SU-DHL-6 (cell line): ENCODE data around the gene PKN2.

Source experiments
- H2AFZ ChIP-seq: fragments of 200-600 bp; sonication (generic); 2 replicates; pipeline ENCODE4 v1.6.1; 2014; ENCODE audit warnings: low read depth, mild to moderate bottlenecking, moderate library complexity, mixed read lengths, antibody characterized with exemption, low read length; ENCODE audit not compliant: severe bottlenecking
- H3F3A ChIP-seq: fragments of 200-600 bp; shearing (Covaris generic); 2 replicates; pipeline ENCODE4 v1.6.0; 2016; ENCODE audit warnings: antibody characterized with exemption, mild to moderate bottlenecking; ENCODE audit not compliant: insufficient read depth
- H3K27ac ChIP-seq: fragments of 200-600 bp; sonication (generic); 2 replicates; pipeline ENCODE4 v1.5.1; 2016; ENCODE audit warnings: low read depth, mild to moderate bottlenecking, low read length, moderate library complexity, mixed read lengths
- H3K27me3 ChIP-seq: fragments of 200-600 bp; sonication (generic), shearing (Covaris generic); 2 replicates; pipeline ENCODE4 v1.6.0; 2014; ENCODE audit warnings: mild to moderate bottlenecking, low read length
- H3K36me3 ChIP-seq: fragments of 200-600 bp; sonication (generic); 2 replicates; pipeline ENCODE4 v1.6.1; 2014; ENCODE audit warnings: mild to moderate bottlenecking, low read length, mixed read lengths
- H3K4me2 ChIP-seq: fragments of 300-600, 200-600 bp; shearing (Covaris generic), sonication (generic); 2 replicates; pipeline ENCODE4 v1.6.0; 2014; ENCODE audit warnings: low read length, low read depth, mild to moderate bottlenecking; ENCODE audit not compliant: poor library complexity, severe bottlenecking
- H3K4me3 ChIP-seq: fragments of 200-600 bp; sonication (generic); 2 replicates; pipeline ENCODE4 v1.5.1; 2014; ENCODE audit warnings: antibody characterized with exemption, low read length, mild to moderate bottlenecking, mixed read lengths; ENCODE audit not compliant: insufficient read depth, poor library complexity, severe bottlenecking
- H3K79me2 ChIP-seq: fragments of 200-600 bp; sonication (generic); 2 replicates; pipeline ENCODE4 v1.6.1; 2014; ENCODE audit warnings: mild to moderate bottlenecking, low read length, moderate library complexity; ENCODE audit not compliant: insufficient read depth
- H3K9ac ChIP-seq: fragments of 200-600 bp; sonication (generic); 2 replicates; pipeline ENCODE4 v1.7.0; 2014; ENCODE audit warnings: mild to moderate bottlenecking, low read length
- H3K9me2 ChIP-seq: fragments of 200-600 bp; sonication (generic); replicated peaks from 2 replicates; pipeline ENCODE4 v1.6.1; 2014; ENCODE audit warnings: low read length; ENCODE audit not compliant: insufficient read depth
- H3K9me3 ChIP-seq: fragments of 200-600 bp; sonication (generic); 2 replicates; pipeline ENCODE4 v1.6.1; 2014; ENCODE audit warnings: low read length, mixed read lengths; ENCODE audit not compliant: insufficient read depth
- H4K20me1 ChIP-seq: fragments of 200-600 bp; sonication (generic); 2 replicates; pipeline ENCODE4 v1.6.1; 2014; ENCODE audit warnings: low read depth, mild to moderate bottlenecking, antibody characterized with exemption, low read length, moderate library complexity, mixed read lengths
- EZH2phosphoT487 ChIP-seq: fragments of 200-600 bp; sonication (generic), shearing (Covaris generic); conservative IDR thresholded peaks from 2 replicates; pipeline ENCODE4 v1.6.1; 2018; ENCODE audit warnings: mild to moderate bottlenecking, antibody characterized with exemption, low read length, moderate library complexity, mixed read lengths
- TF ChIP-seq, protein P1 (sequence below): fragments of 200-600 bp; sonication (generic); IDR thresholded peaks from one replicate; pipeline ENCODE4 v1.5.1; 2017; ENCODE audit warnings: antibody characterized with exemption, mild to moderate bottlenecking, low read length, moderate library complexity; ENCODE audit not compliant: insufficient read depth, poor library complexity, severe bottlenecking

Gene PKN2

DNA sequence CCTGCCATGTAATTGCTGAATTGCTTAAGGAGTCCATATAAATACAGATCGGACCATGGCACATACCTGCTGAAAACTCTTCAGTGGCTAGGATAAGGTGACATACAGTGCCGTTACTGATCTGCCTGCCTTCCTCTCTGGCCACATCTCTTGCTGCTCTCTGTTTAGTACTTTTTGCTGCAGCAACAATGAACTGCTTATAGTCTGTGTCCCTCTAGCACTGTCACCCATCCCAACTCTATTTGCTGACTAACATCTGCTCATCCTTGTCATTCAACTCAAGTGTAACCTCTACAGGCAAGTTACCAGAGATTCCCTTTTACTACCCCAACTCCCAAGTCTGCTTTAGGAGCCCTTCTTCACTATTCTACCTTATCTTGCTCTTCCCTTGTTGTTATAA is 141.6 kb downstream of the PKN2 start:
- Histone ChIP-seq H3K36me3 (peaks cover 14% of the 10 kb centered on the region), H3K9me3 (no peaks in the 10 kb centered on the region), H3K79me2 (no peaks in the 10 kb centered on the region), H3K27ac (no peak overlapping the region), H3F3A (no peaks in the 10 kb centered on the region), H3K9me2 (no peaks in the 10 kb centered on the region), H3K4me2 (no peak overlapping the region), H2AFZ (no peak overlapping the region), H4K20me1 (no peaks in the 10 kb centered on the region), H3K9ac (no peak overlapping the region), H3K4me3 (no peak overlapping the region), H3K27me3 (no peaks in the 10 kb centered on the region)
- TF ChIP-seq EZH2phosphoT487, result no peak
- TF ChIP-seq, protein P1, sequence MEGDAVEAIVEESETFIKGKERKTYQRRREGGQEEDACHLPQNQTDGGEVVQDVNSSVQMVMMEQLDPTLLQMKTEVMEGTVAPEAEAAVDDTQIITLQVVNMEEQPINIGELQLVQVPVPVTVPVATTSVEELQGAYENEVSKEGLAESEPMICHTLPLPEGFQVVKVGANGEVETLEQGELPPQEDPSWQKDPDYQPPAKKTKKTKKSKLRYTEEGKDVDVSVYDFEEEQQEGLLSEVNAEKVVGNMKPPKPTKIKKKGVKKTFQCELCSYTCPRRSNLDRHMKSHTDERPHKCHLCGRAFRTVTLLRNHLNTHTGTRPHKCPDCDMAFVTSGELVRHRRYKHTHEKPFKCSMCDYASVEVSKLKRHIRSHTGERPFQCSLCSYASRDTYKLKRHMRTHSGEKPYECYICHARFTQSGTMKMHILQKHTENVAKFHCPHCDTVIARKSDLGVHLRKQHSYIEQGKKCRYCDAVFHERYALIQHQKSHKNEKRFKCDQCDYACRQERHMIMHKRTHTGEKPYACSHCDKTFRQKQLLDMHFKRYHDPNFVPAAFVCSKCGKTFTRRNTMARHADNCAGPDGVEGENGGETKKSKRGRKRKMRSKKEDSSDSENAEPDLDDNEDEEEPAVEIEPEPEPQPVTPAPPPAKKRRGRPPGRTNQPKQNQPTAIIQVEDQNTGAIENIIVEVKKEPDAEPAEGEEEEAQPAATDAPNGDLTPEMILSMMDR, result no peak

DNA sequence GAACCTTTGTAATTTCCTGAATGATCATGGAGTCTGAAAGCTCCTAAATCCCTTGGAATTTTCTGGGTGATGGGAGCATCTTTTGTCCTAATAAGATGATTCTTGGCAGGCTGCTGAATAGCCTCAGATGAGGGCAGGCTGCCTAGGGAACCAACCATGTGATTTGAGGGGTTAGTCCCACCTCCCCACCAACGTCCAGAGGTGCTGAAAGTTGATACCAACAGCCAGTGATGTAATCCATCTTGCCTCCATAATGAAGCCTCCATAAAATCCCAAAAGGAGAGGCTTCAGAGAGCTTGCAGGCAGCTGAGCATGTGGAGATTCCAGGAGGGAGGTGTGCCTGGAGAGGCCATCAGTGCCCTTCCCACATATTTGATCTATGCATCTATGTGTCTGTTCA is 163.6 kb downstream of the PKN2 start:
- H3K27ac ChIP-seq, result no peak overlapping the region
- no peak overlapping the region for H3K9ac ChIP-seq
- no peaks in the 10 kb centered on the region for H3K9me3 ChIP-seq
- H2AFZ ChIP-seq, result no peak overlapping the region
- H3K4me2 ChIP-seq, result no peak overlapping the region
- no peak for TF ChIP-seq EZH2phosphoT487
- TF ChIP-seq, protein P1, result no peak
- 0 out of 2 replicates have a peak, but pooled peaks cover 6% of the 10 kb centered on the region for H3K36me3 ChIP-seq
- H3K9me2 ChIP-seq, result no peaks in the 10 kb centered on the region
- H3K79me2 ChIP-seq, result no peaks in the 10 kb centered on the region
- no peaks in the 10 kb centered on the region for H3F3A ChIP-seq
- H4K20me1 ChIP-seq, result no peaks in the 10 kb centered on the region
- H3K27me3 ChIP-seq, result no peaks in the 10 kb centered on the region
- H3K4me3 ChIP-seq, result no peak overlapping the region

DNA sequence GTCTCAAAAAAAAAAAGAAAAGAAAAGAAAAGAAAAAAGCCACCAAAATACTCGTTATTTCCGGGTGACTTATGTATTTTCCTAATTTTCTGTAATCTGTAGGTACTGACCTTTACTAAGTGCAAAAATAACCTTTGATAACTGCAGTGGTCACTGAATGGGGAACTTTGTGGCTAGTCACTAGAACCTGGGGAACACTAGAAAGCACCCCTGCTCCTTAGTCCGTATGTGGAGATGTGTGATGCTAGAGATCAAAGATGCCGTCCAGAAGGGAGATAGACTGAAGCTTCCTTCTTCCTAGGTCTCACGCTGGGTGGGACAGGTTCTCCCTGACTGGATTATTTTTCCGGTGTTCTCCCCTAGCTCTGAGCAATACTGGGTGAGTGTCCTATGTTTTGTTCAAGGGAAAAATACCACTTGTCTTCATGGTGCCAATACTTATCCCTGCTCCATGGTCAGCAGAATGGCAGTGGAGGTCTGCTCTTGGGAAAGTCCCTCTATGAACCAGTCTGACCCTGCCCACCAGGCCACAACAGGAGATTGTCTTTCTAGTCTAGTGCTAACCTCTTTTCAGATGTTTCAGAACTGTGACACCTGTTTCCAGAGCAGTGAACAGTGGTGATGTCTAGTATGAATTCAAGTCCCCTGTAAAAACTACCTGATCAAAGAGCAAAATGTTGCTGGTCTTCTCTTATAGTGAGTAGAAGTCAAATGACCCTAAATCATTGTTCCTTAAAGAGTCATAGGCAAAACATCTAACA is 167.4 kb downstream of the PKN2 start:
- Histone ChIP-seq H2AFZ (no peak overlapping the region), H3F3A (no peaks in the 10 kb centered on the region), H3K4me3 (no peak overlapping the region), H3K9ac (no peak overlapping the region), H3K36me3 (peaks cover 13% of the 10 kb centered on the region; the same call in 1 of the 2 replicates), H3K79me2 (no peaks in the 10 kb centered on the region), H3K27me3 (no peaks in the 10 kb centered on the region), H3K4me2 (no peak overlapping the region), H3K9me3 (no peaks in the 10 kb centered on the region), H4K20me1 (no peaks in the 10 kb centered on the region), H3K27ac (no peak overlapping the region), H3K9me2 (no peaks in the 10 kb centered on the region)
- no peak for TF ChIP-seq EZH2phosphoT487
- TF ChIP-seq, protein P1, result no peak
